CD4-positive, alpha-beta T cell treated with Interleukin-6 for 4 hours (primary cell): ENCODE measurements around the gene SPIB.
"Not testable (repeated sequence)": the region's sequence is repeated elsewhere in the genome, so short reads cannot be mapped to it uniquely, and the experiment has no call there.

Experiments used
- DNase-seq: peaks from one replicate; pipeline ENCODE4 v3.0.0-alpha.2; 2020; ENCODE audit warnings: mixed read lengths

Gene SPIB

GRCh38 chr19:50420127-50420526 lies 1.4 kb downstream of the SPIB start:
- DNase-seq = no peak

- no peak for DNase-seq
Observed at GRCh38 chr19:50420808-50421207, 2.1 kb downstream of the SPIB start.

GRCh38 chr19:50422397-50423278 lies 3.9 kb downstream of the SPIB start:
- DNase-seq = no peak

DNA sequence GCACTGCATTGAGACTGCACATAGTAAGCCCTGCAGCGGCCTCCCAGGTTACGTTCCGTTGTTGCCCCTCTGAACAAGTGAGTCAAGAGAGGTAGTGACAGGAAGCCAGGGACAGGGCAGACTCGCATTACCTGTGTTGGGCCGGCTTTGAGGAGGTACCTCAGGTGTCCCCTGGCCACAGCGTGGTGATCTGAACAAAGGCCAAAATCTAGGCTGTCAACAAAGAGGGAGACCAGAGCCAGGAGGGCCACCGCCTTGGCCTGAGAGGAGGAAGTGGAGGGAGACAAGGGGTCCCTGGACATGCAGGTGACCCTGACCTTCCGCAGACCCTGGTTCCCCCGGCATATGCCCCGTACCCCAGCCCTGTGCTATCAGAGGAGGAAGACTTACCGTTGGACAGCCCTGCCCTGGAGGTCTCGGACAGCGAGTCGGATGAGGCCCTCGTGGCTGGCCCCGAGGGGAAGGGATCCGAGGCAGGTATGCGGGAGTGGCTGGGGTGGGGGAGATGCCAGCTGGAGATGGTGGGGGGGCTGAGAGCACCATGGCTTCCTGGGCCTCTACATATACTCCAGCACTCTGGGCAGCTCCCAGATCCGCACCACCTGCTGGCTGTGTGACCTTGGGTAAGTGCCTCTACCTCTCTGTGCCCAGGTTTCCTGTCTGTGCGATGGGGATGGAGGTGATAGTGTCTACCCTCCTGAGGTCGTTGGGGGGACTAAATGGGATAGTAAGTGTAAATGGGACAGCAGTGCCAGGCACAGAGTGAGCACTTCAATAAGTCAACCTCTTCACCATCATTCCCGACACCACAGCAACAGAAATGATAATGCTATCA lies 4.8 kb downstream of the SPIB start:
- DNase-seq = no peak

GRCh38 chr19:50425581-50425980 lies 6.8 kb downstream of the SPIB start:
- DNase-seq = no peak

DNA sequence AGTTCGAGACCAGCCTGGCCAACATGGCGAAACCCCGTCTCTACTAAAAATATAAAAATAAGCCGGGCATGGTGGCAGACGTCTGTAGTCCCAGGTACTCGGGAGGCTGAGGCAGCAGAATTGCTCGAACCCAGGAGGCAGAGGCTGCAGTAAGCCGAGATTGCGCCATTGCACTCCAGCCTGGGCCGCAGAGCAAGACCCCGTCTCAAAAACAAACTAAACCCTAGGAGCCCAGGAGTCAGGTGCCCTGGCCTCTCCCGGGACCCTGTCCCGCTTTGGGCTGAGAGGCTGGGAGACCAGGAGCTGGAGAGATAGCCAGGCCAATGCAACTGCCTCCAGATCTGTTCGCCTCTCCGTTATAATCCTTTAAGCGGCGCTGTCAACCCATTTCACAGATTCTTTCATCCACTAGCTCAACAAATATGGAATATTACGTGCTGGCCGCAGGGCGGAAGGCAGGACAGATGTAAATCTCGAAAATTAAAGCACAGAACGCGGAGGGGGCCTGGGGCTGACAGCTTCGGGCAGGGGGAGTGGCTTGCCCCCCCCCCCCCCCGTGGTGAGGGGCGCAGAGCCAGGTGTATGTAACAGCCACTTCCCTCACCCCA lies 8.7 kb downstream of the SPIB start:
- DNase-seq = no peak

- DNase-seq = peak; percentile 66
Observed at GRCh38 chr19:50427997-50428425, 9.3 kb downstream of the SPIB start.

DNA sequence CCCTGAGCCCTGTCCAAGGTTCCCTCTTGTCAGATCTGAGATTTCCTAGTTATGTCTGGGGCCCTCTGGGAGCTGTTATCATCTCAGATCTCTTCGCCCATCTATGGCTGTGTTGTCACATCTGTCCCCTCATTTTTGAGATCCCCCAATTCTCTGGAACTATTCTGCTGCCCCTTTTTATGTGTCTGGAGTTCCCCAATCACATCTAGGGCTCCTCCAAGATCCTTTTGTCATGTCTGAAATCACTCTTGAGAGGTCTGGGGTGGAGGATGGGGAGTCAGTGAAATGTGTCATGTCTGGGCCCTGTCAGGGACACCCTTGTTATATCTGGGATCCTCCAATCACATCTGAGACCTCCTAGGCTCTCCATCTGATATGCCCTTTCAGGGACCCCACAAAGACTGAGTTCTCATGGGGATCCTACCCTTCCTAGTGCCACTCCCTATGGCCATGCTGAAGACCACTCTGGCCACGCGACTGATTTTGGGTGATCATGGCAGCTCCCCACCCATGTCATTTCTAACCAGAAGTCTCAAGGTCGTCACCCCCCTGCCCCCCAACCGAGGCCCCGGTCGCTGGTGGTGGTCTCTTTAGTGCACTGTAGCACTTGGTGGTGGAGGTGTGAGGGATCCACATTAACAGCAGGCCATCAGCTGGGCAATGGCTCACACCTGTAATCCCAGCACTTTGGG lies 10.2 kb downstream of the SPIB start:
- DNase-seq = no peak

DNA sequence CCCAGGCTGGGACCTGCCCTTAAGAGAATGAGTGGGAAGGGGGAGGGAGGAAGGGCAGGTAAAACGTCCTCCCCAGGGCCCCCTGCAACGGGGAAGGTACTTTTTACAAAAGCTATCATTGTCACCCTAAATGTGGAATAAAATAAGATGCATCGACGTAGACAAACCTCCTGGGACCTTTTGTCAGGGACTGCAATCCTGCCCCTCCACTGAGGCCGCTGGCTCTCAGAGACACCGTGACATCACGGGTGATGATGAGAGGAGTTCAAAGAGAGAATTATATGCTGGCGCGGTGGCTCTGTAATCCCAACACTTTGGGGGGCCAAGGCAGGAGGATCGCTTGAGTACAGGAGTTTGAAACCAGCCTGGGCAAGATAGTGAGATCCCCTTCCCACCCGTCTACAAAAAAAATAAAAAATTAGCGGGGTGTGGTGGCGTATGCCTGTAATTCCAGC lies 12.2 kb downstream of the SPIB start:
- DNase-seq = no peak

GRCh38 chr19:50431343-50432220 lies 12.8 kb downstream of the SPIB start:
- DNase-seq = peak; percentile 87

- DNase-seq = no peak
Observed at GRCh38 chr19:50432221-50433028, 13.7 kb downstream of the SPIB start, which contains the start of gene MYBPC2. MYBPC2 (plus strand) TSS chr19:50432892; CDS start chr19:50432954, 62 bp downstream.

- DNase-seq = no peak
Observed at GRCh38 chr19:50433201-50434180, 14.8 kb downstream of the SPIB start.

DNA sequence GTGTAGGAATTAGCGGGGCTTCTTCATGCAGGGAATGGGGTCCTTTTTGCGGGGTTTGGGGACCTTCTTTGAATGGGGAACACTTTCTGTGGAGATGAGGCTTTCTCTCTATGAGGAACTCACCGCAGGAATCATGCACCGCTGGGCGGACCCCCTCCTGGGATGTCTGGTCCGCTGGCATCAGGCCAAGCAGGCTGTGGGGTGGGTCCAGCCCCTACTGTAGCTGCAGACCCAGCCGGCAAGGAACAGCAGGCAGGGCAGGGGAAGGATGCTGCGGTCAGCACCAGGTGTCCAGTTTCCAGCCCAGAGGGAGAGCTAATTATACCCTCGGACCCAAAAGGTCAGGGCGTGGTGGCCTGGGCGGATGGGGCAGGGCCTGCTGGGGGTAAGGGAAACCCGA lies 15.8 kb downstream of the SPIB start:
- no peak for DNase-seq

- DNase-seq = no peak
Observed at GRCh38 chr19:50435221-50435620, 16.5 kb downstream of the SPIB start.

- DNase-seq = no peak
Observed at GRCh38 chr19:50435627-50436026, 16.9 kb downstream of the SPIB start.

DNA sequence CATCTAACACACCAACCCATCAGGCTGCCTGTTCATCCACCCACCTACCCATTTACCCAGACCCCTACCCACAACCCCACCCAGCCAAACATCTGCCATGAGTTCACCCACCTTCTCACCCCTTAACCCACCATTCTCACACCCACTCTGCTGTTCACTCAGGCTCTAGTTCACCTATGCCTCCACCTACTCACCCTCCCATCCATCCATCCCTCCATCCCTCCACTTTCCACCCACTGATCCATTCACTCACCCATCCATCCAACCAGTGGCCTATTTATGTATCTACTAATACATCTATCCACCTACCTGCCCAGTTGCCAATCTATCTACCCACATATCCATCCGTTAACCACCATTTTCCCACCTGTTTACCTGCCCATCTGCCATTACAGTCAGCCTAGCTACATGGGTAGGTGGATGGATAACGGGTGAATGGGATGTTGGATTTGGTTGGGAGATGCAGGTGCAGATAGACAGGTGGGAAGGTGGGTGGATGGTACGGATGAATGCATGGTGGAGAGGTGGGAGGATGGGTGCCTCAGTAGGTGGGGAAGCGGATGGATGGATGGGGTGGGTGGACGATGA lies 19.2 kb downstream of the SPIB start:
- no peak for DNase-seq

DNA sequence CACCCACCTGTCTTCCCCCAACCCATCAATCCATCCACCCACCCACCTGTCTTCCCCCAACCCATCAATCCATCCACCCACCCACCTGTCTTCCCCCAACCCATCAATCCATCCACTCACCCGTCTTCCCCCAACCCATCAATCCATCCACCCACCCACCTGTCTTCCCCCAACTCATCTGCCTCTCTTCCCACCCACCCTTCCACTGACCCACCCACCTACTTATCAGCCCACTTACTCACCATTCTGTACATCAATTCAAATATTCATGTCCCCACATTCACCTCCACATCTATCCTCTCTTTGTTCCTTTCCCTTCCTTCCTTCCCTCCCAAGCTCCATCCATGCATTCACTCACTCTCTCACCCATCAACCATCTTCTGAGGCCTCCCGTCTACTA lies 20.4 kb downstream of the SPIB start:
- DNase-seq = not testable (repeated sequence)

DNA sequence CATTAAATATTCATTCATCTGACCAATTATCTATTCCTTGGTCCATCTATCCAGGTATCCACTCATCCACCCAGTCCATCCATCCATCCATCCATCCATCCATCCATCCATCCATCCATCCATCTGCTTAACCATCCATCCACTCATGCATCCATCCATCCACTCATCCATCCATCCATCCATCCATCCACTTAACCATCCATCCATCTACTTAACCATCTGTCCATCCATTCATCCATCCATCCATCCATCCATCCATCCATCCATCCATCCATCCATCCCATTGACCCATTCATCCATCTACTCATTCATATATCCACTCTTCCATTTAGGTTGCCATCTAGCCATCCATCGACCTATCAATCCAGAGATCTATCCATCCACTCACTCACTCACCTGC lies 25.3 kb downstream of the SPIB start:
- DNase-seq = no peak

DNA sequence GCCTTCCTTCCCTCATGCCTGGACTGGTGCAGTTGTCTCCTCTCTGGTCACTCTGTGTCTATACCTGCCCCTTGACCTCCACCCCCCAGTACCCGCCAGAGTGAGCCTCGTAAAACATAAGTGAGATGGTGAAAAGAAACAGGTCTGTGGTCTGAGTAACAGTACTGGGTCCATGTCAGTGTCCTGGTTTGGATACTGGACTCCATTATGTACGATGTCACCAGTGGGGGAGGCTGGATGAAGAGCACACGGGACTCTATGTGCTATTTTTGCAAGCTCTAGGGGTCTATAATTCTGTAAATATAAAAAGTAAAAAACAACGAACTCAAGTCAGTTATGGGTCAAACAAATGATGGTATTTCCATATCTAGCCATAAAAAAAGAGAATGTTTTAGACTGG lies 28.3 kb downstream of the SPIB start:
- DNase-seq = no peak
